Adrenal gland (tissue), 12 donors: ENCODE results near the gene ITPKA. TPM values are rescaled to one million over a fixed set of nuclear protein-coding genes. Genes with fewer than 3 reads are reported as not detected.

ENCODE experiments used
- DNase-seq, 7 donors: peaks; one replicate each; pipeline ENCODE4 v3.0.0-alpha.2; 2019 to 2020
- H3K27ac ChIP-seq, 5 donors: fragments of 200-600 bp; sonication (generic) in 4 of 5; 1 replicate in 3 of 5; 2 replicates in 2 of 5; pipeline versions ENCODE4 v1.5.1 to v1.8.0; 2016 to 2020; ENCODE audit warnings: mild to moderate bottlenecking in 1 of 5
- H3K27me3 ChIP-seq: fragments of 200-600 bp; 2 replicates; pipeline ENCODE4 v1.8.0; 2021
- H3K36me3 ChIP-seq, 2 donors: fragments of 200-600 bp; replicated peaks in 1 of 2; 1 replicate in 1 of 2; 2 replicates in 1 of 2; pipeline versions ENCODE4 v1.5.1 to v1.8.0; 2018 to 2022
- H3K4me1 ChIP-seq, 2 donors: fragments of 200-600 bp; replicated peaks in 1 of 2; 1 replicate in 1 of 2; 2 replicates in 1 of 2; pipeline versions ENCODE4 v1.5.1 to v1.8.0; 2018 to 2021
- H3K4me3 ChIP-seq, 4 donors: fragments of 200-600 bp; sonication (generic) in 3 of 4; one replicate each; pipeline ENCODE4 v1.5.1; 2016 to 2018
- H3K9me3 ChIP-seq, 3 donors: fragments of 200-600 bp; sonication (generic) in 1 of 3; replicated peaks in 1 of 3; 1 replicate in 2 of 3; 2 replicates in 1 of 3; pipeline versions ENCODE4 v1.5.1 to v1.8.0; 2016 to 2021
- POLR2A ChIP-seq, 2 donors: fragments of 450-650 bp; IDR thresholded peaks; one replicate each; pipeline ENCODE4 v1.6.1; 2017; ENCODE audit warnings: antibody characterized with exemption in 2 of 2, mild to moderate bottlenecking in 2 of 2, moderate library complexity in 1 of 2
- WGBS, 4 donors: extraction: QIAGEN DNeasy Blood & Tissue Kit in 2 of 4; methylation state at CpG; one replicate each; pipeline versions ENCODE4 v1.1.5 to v1.1.7; 2013 to 2017; 5-methylcytosine and 5-hydroxymethylcytosine counted together
- intact Hi-C, 2 donors: fragments of 100-400 bp; cut with DNase I; formaldehyde crosslinking; loops; one replicate each; pipeline versions ENCODE4 v1.14.1 to v1.15.0; 2022 to 2023
- polyA plus RNA-seq, 3 donors: library from polyadenylated mRNA; stranded (reverse); fragments of 200-250 nt in 2 of 3; fragments of 350-450 nt in 1 of 3; fragmentation: Illumina TruSeq in 1 of 3; extraction: RNeasy Lipid Tissue Mini Kit (QIAGEN cat#74804) in 1 of 3; gene quantifications; one replicate each; pipeline ENCODE4 v1.2.3, GENCODE V29; 2013 to 2014
- total RNA-seq, 9 donors: library from RNA; depleted of rRNA in 4 of 9; stranded (reverse); fragments of >200 nt in 4 of 9; fragments of 120-200 nt in 1 of 9; fragmentation: NEBNext Ultra II Directional in 1 of 9; extraction: Animal tissue kit (Norgen Biotek cat#: 25700) in 1 of 9; gene quantifications; one replicate each; pipeline versions ENCODE4 v1.1.0 to v1.2.4, GENCODE V29; 2013 to 2023
- TF ChIP-seq, protein P1 (sequence below), 6 experiments: fragments of 450-650 bp in 4 of 6; fragments of 200-600 bp in 2 of 6; sonication (generic) in 1 of 6; IDR thresholded peaks; 1 replicate in 5 of 6; 2 replicates in 1 of 6; pipeline versions ENCODE4 v1.5.1 to v1.8.0; 2016 to 2021; ENCODE audit warnings: antibody characterized with exemption in 6 of 6, mild to moderate bottlenecking in 2 of 6, moderate library complexity in 1 of 6
- donor health status: healthy with polysubstance abuse.
- donor health status: Bipolar disorder and iron deficiency.
- donor health status: DM: yes; HTN: yes; CAD: no.
- donor health status: DM: no; HTN: no; CAD: no.
- donor health status: DM: no; HTN: no; CAD: no.
- donor health status: DM: yes; HTN: yes; CAD: no.

ITPKA gene
- total and polyA plus RNA-seq, 12 donors = 0.73 to 33.0 (median 14.4) TPM

DNA sequence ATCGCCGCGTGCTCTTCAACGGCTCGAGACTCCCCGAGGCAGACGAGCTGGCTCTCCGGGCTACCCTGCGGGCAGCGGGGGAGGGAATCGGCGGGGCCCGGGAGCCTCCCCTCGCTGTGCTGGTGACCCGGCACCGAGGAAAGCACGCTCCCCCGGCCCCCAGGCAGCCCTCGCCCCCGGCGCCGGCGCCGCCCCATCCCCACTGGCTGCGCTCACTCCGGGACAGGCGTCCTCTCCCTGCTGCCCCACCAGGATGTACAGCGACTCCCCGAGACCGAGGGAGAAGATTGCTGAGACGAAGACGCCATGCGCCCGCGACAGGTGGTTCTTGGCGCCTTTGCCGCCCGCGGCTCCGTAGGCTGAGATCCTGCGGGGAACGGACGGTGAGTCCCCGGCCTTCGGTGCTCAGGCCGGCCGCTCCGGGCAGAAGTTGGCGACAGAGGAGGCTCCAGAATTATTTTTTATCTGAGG is 18.3 kb downstream of the ITPKA start:
- Histone ChIP-seq H3K4me1 (peaks cover 10 to 24% of the 10 kb centered on the region in 2 donors), H3K9me3 (no peaks in the 10 kb centered on the region), H3K27me3 (peaks cover 27% of the 10 kb centered on the region), H3K36me3 (no peaks in the 10 kb centered on the region), H3K27ac (no peak overlapping the region), H3K4me3 (peak overlapping the region in 1 of 4 donors; percentile 50)
- WGBS, 4 donors = 4 to 40% (median 4%) methylated on average over 2 to 49 of the region's 49 CpGs; no CpG with 5 or more reads in 1 of the 4 donors
- TF ChIP-seq, protein P1, sequence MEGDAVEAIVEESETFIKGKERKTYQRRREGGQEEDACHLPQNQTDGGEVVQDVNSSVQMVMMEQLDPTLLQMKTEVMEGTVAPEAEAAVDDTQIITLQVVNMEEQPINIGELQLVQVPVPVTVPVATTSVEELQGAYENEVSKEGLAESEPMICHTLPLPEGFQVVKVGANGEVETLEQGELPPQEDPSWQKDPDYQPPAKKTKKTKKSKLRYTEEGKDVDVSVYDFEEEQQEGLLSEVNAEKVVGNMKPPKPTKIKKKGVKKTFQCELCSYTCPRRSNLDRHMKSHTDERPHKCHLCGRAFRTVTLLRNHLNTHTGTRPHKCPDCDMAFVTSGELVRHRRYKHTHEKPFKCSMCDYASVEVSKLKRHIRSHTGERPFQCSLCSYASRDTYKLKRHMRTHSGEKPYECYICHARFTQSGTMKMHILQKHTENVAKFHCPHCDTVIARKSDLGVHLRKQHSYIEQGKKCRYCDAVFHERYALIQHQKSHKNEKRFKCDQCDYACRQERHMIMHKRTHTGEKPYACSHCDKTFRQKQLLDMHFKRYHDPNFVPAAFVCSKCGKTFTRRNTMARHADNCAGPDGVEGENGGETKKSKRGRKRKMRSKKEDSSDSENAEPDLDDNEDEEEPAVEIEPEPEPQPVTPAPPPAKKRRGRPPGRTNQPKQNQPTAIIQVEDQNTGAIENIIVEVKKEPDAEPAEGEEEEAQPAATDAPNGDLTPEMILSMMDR (IDR thresholded peaks at IDR 0.05) = no peak
- no peak for TF ChIP-seq POLR2A (IDR thresholded peaks at IDR 0.05)
- no peak for DNase-seq
- intact Hi-C loops = no loop called here

DNA sequence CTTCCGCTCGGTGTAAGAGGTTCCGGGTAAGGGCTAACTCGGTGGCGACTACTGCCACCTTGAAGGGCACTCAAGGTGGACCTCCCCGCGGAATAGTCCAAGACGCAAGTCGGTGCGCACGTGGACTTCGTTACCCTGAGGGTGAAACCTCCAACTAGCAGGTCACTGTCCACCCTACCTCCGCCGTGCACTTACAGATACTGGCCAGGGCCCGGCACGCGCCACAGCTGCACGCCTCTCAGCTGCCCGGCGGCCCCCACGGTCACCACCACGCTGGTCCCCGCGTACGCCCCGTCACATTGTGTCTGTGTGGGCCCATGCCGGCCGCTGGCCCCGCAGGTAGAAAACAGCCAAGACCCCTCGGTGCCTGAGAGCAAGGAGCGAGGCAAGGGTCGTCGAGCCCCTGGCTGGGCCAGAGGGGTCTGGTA is 18.9 kb downstream of the ITPKA start:
- H3K27ac ChIP-seq = no peak overlapping the region

DNA sequence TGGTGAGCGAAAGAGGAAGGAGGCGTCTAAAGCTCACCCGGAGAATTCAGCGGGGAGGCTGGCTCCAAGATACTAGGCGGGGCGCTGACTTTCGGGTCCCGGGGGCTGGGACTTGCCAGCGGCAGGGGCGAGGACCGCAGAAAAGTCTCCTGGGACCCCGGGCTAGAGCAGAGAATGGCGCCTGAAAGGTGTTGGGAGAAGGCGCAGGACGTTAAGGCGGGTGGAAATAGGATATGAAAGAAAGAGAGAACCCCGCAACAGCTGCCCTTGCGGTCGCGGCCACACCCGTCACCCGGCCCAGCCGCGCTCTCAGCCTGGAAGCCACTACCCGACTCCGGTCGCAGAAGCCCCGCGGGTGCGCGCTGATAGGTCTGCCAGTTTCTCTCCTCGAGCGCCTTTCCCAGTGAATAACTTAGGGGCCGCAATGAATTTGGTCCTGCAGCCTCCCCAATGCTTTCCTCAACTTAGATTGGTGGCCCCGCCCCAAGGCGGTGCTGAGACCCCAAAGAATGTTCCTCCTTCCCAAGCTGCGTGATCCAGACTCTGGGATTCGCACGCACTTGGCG is 19.3 kb downstream of the ITPKA start:
- peak in 2 of 7 donors; percentile 37 to 44 for DNase-seq
- peak overlapping the region in 1 of 4 donors; percentile 50 for H3K4me3 ChIP-seq
- TF ChIP-seq, protein P1 (IDR thresholded peaks at IDR 0.05) = no peak
- no peak for TF ChIP-seq POLR2A (IDR thresholded peaks at IDR 0.05)
- H3K27ac ChIP-seq = no peak overlapping the region
- intact Hi-C loops = no loop called here
- peaks cover 27% of the 10 kb centered on the region for H3K27me3 ChIP-seq
- peaks cover 10 to 24% of the 10 kb centered on the region in 2 donors for H3K4me1 ChIP-seq
- WGBS, 4 donors = 3 to 6% (median 4%) methylated on average over 39 to 40 of the region's 40 CpGs
- H3K9me3 ChIP-seq = no peaks in the 10 kb centered on the region
- no peaks in the 10 kb centered on the region for H3K36me3 ChIP-seq

More for the DNA sequence above, 18.9 kb downstream of the ITPKA start:
- Histone ChIP-seq H3K36me3 (no peaks in the 10 kb centered on the region), H3K4me1 (peaks cover 10 to 24% of the 10 kb centered on the region in 2 donors), H3K9me3 (no peaks in the 10 kb centered on the region), H3K27me3 (peaks cover 27% of the 10 kb centered on the region), H3K4me3 (peak overlapping the region in 1 of 4 donors; percentile 50)
- WGBS, 4 donors = 10 to 24% (median 13%) methylated on average over 11 to 33 of the region's 33 CpGs
- no peak for DNase-seq
- TF ChIP-seq, protein P1 (IDR thresholded peaks at IDR 0.05) = no peak
- no peak for TF ChIP-seq POLR2A (IDR thresholded peaks at IDR 0.05)
- intact Hi-C loops = no loop called here

DNA sequence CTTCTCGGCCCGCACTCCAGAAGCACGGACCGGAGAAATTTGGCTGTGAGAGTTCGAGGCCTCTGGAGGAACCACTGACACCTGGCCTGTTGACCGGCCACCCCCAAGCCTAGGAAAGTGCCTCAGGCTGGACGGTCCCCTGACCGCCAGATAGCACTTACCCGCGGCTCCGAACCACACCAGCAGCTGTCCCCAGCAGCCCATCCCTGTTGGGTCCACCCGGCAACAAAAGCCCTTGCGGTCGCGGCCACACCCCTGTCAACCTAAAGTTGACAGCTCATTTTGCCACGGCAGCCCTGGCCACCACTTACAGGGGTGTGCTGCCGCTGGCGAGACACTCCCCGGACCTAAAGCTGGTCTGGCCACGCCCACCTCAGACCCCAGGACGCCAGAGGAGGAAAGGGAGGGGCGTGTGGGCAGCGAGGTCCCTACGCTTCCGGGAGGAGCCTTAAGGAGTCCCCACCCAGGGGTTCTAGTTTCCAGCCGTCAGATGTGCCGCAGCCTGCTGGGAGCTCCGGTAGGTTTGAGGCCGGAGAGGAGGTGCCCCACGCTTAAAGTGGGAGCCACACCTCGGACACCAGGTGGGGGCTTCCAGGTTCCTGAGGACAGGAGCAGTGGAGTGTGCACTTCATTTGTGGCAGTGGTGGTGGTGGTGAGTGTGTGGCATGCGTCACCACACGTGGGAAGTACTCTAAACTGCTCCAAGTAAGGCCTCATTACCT is 20.0 kb downstream of the ITPKA start, which contains the start of gene LTK:
TSS of gene LTK (minus strand) at position 322 of the 722 bp plus-strand sequence. CDS start at position 204, 118 bp downstream.
- no peaks in the 10 kb centered on the region for H3K9me3 ChIP-seq
- intact Hi-C loops = no loop called here
- H3K27me3 ChIP-seq = peaks cover 27% of the 10 kb centered on the region
- H3K4me1 ChIP-seq = peaks cover 10 to 24% of the 10 kb centered on the region in 2 donors
- TF ChIP-seq, protein P1 (IDR thresholded peaks at IDR 0.05) = no peak
- TF ChIP-seq POLR2A (IDR thresholded peaks at IDR 0.05) = no peak
- H3K27ac ChIP-seq = no peak within 1 kb of the TSS
- H3K4me3 ChIP-seq = peak within 1 kb of the TSS in 1 of 4 donors; percentile 50
- no peaks in the 10 kb centered on the region for H3K36me3 ChIP-seq
- WGBS, 4 donors = 12 to 26% (median 18%) methylated on average over 12 to 33 of the region's 33 CpGs
- no peak for DNase-seq
